LHCN-M2 (cell line): ENCODE data around the gene IMMP2L. TPM values are rescaled to one million over a fixed set of nuclear protein-coding genes. Genes with fewer than 3 reads are reported as not detected.
"Not testable (repeated sequence)": the region's sequence is repeated elsewhere in the genome, so short reads cannot be mapped to it uniquely, and the experiment has no call there.

Experiments
- DNase-seq: peaks from one replicate; pipeline ENCODE4 v3.0.0-alpha.2; 2012; ENCODE audit warnings: low read depth
- total RNA-seq: library from RNA; depleted of rRNA; stranded (reverse); fragments of >200 nt; gene quantifications from 2 replicates; pipeline ENCODE4 v1.2.3, GENCODE V29; 2014

Gene IMMP2L
- total RNA-seq, 1 experiment from 2014 or later, result 6.4 TPM

DNA sequence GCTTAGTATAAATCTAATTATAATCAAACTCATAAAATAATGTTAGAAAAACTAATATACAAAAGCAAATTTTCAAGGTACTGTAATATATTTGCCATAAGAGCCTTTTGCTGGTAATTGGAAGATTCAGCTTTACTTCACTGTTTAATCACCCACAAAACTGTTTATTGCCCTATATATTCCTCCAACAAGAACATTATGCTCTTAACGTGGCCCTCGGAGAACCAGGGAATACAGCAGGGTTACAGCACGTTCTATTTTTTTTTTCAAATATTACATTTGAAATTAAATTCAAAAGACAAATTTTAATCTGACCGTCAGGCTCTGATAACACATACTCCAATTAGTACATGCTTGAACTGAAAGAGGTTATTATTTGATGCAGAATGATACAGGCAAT lies 807.6 kb downstream of the IMMP2L start:
- DNase-seq, result no peak

DNA sequence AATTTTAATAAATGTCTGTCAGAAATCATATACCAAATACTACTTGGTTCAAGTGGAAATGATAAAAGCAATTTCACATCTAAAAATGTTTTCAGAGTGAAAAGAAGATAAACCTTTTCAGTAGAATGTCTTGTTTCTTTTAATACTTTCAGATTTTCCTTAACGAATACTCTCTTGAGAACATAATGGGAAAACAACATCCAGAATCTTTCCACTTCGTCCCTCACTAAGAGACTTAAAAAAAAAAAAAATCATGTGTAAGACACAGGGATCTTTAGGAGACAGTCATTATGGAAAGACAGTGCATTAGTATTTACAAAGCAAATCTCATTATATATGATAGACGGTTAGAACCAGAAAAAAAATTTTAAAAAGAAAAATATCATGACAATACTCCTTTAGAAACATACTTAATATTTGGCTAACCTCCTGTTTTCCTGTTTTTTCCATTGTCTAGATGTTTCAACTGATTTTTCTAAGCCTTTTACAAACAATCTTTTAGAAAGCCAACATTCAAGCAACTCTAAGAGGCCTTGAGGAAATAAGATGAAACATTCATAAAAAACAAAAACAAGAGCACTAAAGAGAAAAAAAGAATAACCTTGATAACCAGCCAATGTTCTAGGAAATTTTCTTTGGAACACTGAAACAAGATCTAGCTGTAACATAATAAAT lies 811.2 kb downstream of the IMMP2L start:
- no peak for DNase-seq

- DNase-seq, result no peak
Measured at GRCh38 chr7:110733221-110733620, 829.1 kb downstream of the IMMP2L start.

DNA sequence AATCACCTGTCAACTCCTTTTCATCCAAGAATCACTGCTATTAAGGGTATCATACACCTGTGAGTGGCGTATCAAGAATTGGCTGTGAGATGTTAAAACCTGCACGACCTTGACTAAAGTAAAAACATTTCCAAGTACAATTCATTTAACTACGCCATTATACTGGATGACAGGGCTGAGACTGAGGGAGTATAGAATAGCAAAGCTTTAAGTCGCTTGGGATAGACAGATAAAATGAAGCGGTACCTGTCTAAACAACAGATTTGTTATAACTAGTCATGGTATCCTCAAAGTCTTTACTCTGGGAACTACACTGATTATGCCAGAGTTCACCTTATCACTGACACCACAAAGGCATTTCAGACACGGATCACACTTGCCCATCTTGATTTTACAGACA lies 837.5 kb downstream of the IMMP2L start:
- no peak for DNase-seq

GRCh38 chr7:110721395-110721794 lies 840.9 kb downstream of the IMMP2L start:
- no peak for DNase-seq

DNA sequence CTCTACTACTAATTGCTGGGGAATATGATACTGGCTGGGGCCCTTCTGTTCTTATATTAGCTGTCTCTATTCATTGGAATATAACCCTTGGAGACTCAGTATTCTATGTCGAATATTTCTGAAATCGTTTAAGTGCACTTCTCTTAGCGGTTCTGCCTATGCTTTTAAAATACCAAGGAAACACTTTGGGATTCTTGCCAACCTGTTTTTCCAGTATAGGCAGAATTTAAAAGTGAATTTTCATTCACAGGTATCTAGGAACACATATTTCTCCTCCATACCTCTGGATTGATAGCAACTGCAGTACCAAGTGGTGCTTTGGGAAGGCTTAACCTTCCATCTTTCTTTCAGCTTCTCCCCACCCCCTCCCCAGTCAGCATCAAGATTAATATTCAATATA lies 841.7 kb downstream of the IMMP2L start:
- no peak for DNase-seq

- DNase-seq, result no peak
Measured at GRCh38 chr7:110719741-110720140, 842.6 kb downstream of the IMMP2L start.

DNA sequence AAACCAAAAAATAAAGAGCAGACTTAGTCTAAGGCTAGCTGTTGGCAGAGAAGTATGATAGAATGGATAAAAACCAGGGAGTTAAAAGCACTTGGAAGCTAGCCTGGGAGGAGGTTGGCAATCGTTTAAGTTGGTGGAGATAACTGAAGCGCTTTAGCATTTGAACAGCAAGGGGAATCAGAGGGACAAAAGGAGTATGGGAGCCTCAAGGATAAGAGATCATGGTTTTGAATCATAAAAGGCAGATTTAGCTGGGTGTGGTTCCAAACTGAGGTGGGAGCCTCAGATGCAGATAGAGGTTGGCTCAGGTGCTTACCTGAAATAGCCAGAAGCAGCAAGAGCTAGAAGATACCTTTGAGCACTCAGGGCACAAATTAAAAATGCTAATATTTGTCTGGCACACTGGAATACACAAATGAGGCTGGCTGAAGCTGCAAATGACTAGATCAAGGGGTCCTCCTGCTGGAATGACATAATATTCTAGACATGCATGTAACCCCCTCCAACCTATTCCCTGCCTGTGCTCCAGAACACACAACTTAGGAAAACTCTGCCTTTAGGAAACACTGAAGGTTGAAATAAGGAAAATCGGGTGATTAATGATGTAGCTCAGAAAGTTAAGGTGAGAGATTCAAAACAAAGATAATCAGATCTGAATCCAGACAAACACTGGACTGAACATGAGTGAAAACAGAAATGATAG lies 843.6 kb downstream of the IMMP2L start:
- no peak for DNase-seq

- DNase-seq, result no peak
Measured at GRCh38 chr7:110704225-110704624, 858.1 kb downstream of the IMMP2L start.

GRCh38 chr7:110698576-110698975 lies 863.7 kb downstream of the IMMP2L start:
- no peak for DNase-seq

- DNase-seq, result no peak
Measured at GRCh38 chr7:110693344-110693743, 868.9 kb downstream of the IMMP2L start.

GRCh38 chr7:110688908-110689307 lies 873.4 kb downstream of the IMMP2L start:
- DNase-seq, result no peak

GRCh38 chr7:110685899-110686298 lies 876.4 kb downstream of the IMMP2L start:
- DNase-seq, result no peak

DNA sequence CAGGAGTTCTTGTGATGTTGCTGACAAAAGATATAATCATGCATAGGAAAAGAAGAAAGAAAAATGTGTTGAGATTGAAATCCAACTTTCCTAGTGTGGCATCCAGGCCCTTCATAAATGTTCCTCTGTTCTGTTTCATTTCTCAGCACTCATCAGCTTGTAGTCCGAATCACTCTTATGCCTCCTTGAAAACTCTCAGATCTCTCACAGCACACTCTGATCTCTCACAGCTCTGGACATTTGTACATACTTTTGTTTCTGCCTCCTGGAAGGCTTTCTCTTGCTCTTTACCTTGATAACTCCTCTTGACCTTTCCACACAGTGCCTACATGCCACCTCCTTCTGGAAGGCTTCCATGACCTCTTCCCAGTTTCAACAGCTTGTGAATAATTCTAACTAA lies 880.4 kb downstream of the IMMP2L start:
- no peak for DNase-seq

DNA sequence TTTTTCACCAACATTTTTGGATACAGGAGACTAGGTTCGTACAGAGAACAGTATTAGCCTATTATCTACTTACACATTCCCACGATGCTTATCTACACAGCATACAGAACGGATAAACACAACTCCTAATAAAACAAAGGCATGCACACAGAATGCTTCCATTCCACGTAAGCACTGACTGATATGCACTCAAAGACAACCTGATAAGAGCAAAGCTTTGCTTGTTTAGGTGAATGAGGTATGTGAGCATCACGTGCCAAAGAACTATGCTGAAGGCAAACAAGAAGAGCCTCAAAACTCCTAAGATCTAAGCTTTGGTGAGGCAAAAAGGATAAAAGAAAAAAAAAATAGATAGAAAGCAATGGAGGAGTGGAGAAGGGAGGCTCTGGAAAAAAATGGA lies 884.9 kb downstream of the IMMP2L start:
- DNase-seq, result no peak

GRCh38 chr7:110676785-110677184 lies 885.5 kb downstream of the IMMP2L start:
- no peak for DNase-seq

- no peak for DNase-seq
Measured at GRCh38 chr7:110675383-110676103, 886.7 kb downstream of the IMMP2L start.

- no peak for DNase-seq
Measured at GRCh38 chr7:110673148-110673547, 889.1 kb downstream of the IMMP2L start.

GRCh38 chr7:110669410-110669809 lies 892.9 kb downstream of the IMMP2L start:
- no peak for DNase-seq

DNA sequence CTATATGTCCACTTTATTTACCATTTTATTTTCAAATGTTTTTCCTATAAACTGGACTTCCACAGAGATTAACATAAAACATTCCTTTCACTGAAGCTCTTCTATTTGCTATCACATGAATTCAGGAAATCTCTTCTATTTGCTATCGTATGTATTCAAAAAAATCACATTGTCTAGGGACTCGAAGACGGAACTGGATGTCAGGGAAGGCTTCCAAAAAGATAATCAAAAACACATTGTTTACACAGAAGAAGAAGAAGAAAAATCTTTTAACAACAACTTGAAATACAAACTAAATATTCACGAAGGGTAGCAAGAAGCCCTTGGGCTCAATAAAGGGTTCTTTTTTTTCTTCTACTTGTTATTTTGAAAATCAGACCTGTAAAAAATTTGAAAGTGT lies 897.5 kb downstream of the IMMP2L start:
- DNase-seq, result no peak

DNA sequence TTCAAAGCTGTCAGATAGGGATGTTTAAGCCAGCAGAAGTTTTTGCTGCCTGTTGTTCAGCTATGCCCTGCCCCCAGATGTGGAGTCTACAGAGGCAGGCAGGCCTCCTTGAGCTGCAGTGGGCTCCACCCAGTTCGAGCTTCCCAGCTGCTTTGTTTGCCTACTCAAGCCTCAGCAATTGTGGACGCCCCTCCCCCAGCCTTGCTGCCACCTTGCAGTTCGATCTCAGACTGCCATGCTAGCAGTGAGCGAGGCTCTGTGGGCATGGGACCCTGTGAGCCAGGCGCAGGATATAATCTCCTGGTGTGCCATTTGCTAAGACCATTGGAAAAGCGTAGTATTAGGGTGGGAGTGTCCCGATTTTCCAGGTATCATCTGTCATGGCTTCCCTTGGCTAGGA lies 901.7 kb downstream of the IMMP2L start:
- DNase-seq, result not testable (repeated sequence)

GRCh38 chr7:110650328-110650727 lies 912.0 kb downstream of the IMMP2L start:
- DNase-seq, result no peak

GRCh38 chr7:110647266-110647665 lies 915.0 kb downstream of the IMMP2L start:
- DNase-seq, result no peak
